ENCODE results near the gene PTPRA.
"Not testable (repeated sequence)": the region's sequence is repeated elsewhere in the genome, so short reads cannot be mapped to it uniquely, and the experiment has no call there.

Gene PTPRA

DNA sequence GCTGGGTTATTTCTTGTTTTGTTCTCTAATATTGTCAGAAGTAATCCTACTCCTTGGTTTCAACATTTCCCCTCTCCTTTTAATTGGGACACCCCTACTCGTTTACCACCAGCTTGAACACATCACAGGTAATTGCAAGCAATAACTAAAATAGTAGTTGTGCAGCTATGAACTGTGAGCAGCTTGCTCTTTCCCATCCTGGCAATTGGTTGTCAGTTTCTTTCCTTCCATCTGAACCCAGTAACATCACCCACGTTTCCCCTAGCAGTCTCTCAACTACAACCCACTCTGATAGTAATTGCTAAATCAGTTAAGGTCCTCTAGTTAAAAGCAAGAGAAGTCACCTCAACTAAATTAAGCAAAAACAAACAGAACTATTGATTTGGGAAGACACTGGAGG is 122.5 kb downstream of the PTPRA start:
- DNase-seq (ENCODE audit: low spot score) = no peak

DNA sequence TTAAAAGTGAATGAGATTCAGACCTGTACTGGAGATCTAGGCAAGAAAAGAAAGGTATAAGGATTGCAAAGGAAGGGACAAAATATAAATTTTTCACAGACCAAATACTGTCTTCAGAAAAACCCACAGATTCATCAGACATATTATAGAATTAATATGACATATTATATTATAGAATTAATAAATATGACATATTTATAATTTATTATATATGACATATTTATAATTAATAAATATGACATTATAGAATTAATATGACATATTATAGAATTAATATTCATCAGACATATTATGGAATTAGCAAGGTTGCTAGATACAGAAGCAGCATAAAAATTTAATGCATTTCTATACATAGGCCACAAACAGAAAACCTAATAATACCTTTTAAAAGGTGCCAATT is 125.4 kb downstream of the PTPRA start:
- no peak for DNase-seq (ENCODE audit: low spot score)

DNA sequence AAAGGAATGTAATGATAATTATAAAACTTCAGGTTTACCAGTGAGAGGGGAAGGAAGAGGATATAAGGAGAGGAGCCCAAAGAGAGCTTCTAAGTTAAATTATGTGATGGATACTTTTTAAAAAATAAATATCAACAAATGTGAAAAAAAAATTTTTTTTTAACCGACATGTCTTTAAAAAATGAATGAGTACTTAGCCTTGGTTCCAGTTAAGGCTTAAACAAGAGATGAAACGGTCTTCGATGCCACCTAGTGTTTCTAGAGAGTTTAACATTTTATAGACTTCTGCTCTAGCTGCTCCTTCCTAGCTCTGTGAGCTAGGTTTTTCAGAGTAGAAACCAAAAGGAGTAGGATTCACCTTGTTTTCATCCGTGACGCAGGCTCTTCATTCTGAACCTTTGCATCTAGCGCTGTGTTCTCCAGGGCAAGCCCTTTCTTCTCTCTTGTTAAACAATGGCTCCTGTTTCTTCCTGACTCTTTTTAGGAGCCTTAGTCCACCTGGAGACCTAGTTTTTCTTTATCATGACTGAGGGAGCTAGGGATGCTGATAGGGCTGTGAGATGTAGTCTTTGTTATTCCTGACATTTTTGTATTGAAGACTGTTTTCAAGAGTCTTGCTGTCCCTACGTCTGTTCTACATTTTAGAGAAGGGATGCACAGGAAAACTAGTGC is 127.7 kb downstream of the PTPRA start:
- peak; percentile 71 for DNase-seq (ENCODE audit: low spot score)

DNA sequence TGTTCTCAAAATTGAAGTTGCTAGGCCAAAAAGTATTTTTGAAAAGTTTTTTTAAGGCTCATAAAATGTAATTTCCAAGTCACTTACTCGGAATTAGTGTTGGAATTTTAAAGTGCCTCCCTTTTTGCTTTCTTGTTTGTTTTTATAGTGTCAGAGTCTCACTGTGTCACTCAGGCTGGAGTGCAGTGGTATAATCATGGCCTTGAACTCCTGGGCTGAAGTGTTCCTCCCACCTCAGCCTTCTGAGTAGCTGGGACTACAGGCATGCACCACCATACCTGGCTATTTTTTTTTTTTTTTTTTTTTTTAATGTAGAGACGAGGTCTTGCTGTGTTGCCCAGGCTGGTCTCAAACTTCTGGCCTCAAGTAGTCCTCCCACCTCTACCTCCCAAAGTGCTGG is 130.1 kb downstream of the PTPRA start:
- no peak for DNase-seq (ENCODE audit: low spot score)

DNA sequence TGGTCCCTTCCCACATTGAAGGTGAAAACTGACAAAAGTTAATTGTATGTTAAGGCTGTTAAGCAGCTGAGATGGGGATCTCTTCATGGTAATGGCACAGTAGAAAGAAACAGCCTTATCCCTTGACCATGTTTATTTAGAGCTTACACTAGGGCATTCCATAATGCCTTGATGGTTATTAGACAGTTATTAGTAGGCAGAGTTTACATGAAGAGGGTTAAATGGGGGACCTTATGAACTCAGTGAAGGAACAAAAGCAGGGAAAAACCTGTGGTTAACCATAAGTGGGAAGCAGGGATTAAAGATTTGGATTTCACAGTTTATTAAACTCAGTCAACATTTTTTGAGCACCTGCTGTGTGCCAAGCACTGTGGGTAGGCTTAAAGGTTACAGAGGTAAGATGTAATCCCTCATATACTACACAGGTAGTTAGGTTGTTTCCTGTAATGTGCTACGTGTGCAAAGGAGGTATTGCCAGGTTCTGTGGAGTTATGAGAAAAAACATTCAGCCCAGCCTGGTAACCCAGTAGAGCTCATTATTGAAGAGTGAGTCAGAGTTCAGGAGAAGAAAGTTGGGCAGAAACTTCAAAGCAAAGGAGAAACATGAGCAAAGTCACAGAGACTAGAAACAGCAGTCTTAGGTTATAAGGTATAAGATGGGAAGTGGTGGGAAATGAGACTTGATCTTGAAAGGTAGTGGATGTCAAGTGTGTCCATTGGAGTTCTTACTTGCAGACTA is 137.9 kb downstream of the PTPRA start:
- no peak for DNase-seq (ENCODE audit: low spot score)

DNA sequence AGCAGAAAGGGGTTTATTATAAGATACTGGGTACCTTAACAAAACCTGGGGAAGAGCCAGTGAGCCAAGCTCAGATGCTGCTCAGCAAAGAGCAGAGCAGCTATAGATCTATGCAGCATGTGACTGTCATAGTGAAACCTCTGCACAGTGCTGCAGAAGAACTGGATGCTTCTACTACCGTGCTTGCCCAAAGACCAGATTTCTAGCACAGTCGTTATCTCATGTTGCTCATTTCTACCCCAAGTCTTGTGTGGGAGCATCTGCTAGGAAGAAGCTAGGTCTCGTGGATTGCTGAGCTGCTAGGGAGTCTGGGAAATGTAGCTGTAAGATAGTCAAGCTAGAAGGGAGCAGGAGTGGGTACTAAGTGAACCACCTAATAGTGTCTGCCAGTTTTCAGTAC is 138.5 kb downstream of the PTPRA start:
- no peak for DNase-seq (ENCODE audit: low spot score)

DNA sequence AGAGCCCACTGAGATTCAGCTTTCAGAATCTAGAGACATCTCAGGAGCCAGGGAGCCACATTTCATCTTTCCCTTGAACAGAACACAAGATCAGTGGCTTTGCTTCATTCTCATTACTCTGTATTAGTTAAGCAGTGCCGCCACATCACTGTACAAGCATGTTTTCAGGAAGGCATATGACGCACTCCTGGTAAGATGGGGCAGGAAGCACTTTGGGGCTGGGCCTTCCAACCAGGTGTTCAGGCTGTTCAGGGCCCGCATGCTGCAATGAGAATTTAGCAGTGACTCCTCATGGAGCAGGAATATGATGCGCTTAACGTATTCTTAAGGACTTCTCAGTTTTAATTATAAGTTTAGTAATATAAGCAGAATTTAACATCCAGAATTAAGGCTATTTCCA is 140.5 kb downstream of the PTPRA start:
- no peak for DNase-seq (ENCODE audit: low spot score)

DNA sequence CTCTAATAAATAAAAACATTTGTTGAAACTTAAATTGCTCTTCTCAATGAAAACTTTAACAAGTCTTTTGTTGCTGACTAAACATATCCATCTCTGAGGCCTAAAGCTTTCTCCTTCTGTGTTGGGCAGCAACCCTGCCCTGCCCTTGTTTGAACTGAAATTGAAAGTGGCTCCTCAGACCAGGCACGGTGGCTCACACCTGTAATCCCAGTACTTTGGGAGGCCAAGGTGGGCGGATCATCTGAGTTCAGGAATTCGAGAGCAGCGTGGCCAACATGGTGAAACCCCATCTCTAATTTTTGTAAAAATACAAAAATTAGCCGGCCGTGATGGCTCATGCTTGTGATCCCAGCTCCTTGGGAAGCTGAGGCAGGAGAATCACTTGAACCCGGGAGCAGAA is 140.9 kb downstream of the PTPRA start:
- DNase-seq (ENCODE audit: low spot score) = no peak

DNA sequence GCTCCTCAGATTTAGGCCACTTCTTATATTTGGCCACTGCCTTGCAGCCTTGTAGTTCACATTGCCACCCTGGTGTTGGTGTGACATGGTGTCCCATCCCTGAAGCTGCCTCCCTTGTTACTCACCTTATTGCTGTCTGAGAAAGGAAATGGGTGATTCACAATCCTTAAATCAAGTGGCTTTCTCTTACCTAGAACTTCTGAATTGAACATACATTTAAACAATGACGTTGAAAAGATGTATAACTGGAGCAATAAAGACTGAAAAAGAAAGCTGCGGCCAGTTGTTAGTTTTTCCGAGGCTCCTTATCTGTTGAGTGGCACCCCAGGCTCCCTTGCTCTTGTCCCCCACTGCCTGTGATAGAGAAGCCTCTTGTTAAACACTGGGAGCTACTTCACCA is 141.4 kb downstream of the PTPRA start:
- DNase-seq (ENCODE audit: low spot score) = no peak

DNA sequence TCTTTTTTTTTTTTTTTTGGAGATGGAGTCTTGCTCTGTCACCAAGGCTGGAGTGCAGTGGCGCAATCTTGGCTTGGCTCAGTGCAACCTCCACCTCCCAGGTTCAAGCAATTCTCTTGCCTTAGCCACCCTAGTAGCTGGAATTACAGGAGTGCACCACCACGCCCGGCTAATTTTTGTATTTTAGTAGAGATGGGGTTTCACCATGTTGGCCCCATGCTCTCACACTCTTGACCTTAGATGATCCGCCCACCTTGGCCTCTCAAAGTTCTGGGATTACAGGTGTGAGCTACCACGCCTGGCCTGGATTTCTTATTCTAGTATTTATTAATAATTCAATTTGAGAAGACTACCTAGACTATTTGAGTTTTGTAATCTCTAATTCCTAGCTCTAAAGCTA is 142.0 kb downstream of the PTPRA start:
- not testable (repeated sequence) for DNase-seq (ENCODE audit: low spot score)

DNA sequence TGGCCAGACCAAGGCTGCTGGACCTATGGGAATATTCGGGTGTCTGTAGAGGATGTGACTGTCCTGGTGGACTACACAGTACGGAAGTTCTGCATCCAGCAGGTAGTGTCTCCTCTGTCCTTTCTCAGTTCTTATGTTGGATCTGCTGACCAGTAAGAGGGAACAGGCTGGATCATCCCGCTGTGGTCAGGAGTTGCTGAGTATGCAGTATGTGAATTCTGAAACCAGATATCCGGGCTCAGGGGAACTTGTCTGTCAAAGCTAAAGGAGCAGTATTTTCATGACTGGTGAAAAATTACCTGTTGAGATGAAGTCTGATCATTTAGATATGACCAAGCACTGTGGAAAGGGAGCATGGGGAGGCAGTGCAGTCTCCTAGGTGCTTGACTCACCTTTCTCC is 148.0 kb downstream of the PTPRA start:
- no peak for DNase-seq (ENCODE audit: low spot score)

DNA sequence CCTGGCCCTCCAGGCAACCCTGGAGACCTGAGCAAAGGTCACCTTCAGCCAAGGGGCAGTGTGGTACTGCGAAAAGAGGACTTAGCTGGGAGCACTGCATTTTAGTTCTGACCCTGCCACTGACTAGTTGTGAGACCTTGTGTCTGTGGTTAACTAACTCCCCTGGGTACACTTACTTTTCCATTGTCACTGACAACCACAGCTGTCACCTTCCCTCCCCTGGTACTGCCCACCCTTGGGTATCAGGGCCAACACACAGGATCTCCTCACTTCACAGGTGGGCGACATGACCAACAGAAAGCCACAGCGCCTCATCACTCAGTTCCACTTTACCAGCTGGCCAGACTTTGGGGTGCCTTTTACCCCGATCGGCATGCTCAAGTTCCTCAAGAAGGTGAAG is 148.5 kb downstream of the PTPRA start:
- DNase-seq (ENCODE audit: low spot score) = no peak

DNA sequence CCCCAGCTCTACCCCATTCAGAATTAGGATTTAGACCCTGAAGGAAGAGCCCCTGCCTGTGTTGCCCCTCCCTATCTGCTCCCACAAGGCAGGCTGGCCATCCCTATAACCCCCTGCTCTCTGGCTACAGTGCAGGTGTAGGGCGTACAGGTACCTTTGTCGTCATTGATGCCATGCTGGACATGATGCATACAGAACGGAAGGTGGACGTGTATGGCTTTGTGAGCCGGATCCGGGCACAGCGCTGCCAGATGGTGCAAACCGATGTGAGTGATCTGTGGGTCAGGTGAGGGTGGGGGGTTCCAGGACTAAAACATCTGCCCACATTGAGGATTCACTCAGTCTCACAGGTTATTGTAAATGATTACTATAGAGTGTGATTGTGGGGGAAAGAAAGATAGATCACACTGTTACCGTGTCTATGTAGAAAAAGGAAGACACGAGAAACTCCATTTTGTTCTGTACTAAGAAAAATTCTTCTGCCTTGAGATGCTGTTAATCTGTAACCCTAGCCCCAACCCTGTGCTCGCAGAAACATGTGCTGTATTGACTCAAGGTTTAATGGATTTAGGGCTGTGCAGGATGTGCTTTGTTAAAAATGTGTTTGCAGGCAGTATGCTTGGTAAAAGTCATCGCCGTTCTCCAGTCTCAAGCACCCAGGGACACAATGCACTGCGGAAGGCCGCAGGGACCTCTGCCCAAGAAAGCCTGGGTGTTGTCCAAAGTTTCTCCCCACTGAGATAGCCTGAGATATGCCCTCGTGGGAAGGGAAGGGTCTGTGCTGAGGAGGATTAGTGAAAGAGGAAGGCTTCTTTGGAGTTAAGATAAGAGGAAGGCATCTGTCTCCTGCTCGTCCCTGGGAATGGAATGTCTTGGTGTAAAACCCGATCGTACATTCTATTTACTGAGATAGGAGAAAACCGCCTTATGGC is 149.5 kb downstream of the PTPRA start:
- not testable (repeated sequence) for DNase-seq (ENCODE audit: low spot score)

DNA sequence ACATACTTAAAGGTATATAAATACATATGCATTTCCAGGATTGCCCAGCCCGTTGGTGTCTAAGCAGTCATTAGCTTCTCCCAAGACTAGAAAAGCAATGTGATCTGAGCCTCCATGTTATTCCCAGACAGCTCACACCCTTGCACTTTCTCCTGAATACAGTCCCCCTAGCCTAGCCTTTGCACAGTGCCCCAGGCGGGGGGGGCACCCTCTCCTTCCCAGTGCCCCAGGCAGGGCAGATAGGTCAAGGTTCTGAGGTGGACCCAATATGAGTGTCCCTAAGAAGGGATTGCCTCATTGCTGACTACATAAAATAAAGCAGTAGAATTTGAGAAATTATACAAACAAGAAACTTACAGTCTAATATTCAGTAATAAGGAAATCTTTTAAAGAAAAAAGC is 154.7 kb downstream of the PTPRA start:
- DNase-seq (ENCODE audit: low spot score) = no peak

DNA sequence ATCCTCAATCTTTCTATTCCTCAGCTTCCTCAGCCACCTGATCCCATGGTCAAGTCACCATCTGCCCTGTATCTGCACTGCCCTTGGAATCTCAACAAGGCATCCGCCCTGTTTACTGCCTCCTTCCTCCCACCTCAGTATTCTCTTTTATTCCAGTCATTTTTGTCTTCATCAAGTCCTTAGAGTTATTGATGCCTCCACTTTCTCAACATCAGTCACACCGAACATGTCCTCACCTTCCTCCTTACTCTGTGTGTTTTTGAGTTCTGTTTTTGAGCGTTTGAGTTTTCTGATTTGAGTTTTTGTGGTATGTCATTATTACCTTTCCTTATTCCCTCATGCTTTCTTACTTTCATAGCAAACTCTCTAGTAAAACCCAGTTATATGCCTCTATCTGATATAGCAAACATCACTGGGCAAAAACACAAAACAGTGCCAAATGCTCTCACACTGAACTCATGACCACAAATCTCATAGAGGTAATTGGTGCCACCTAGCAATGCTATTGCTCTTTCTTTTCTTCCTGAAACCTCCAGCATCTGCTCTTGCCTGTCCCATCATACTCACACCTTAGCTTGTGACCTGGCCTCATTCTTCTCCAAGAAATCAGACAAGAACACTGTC is 158.4 kb downstream of the PTPRA start:
- no peak for DNase-seq (ENCODE audit: low spot score)

DNA sequence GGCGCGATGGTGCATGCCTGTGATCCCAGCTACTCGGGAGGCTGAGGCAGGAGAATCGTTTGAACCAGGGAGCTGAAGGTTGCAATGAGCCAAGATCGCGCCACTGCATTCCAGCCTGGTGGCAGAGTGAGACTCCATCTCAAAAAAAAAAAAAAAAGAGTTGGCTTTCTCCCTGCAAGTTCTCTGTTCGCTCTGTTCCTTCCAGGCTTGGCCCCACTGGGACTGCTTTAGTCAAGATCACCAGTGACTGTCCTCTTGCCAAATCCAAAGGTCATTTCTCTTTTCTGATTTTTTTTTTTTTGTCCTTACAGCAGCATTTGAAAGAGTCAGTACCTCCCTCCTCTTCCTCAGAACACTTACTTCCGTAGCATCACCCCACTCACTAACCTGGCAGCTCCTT is 159.3 kb downstream of the PTPRA start:
- DNase-seq (ENCODE audit: low spot score) = no peak

DNA sequence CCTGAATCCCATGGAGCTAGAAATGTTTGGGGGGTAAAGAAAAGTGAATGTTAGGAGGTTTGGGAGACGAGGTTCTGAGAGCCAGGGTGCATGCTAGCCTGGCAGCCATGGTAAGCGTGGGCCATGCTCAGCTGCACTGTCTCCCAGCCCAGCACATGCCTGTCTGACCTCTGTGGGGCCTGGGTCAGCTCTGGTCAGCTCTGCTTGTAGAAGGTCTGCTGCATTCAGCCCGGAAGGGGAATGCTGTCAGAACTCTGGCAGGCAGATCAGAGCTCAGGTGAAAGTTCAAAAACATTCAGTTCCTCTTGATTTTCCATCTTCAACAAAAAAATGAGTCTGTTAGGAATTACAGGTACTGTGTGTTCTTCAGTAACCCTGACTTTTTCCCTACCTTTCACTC is 164.4 kb downstream of the PTPRA start:
- DNase-seq (ENCODE audit: low spot score) = no peak

DNA sequence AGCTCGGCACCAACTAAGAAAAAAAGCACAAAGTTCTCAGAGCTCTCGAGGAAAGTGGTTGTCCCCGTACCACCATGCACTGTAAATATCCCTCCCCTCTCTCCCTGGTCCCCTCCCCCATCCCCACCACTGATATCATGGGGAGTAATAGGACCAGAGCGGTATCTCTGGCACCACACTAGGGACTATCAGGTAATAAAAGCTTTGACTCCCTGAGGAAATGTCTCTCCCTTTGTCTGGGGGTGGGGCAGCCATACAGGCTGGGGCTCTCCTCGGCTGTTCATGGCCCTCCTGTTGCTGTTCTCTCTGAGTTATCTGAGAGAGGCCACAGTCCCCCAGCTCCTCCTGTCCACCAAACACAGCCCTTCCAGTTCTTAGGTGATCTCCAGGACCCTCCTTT is 165.2 kb downstream of the PTPRA start:
- DNase-seq (ENCODE audit: low spot score) = no peak

DNA sequence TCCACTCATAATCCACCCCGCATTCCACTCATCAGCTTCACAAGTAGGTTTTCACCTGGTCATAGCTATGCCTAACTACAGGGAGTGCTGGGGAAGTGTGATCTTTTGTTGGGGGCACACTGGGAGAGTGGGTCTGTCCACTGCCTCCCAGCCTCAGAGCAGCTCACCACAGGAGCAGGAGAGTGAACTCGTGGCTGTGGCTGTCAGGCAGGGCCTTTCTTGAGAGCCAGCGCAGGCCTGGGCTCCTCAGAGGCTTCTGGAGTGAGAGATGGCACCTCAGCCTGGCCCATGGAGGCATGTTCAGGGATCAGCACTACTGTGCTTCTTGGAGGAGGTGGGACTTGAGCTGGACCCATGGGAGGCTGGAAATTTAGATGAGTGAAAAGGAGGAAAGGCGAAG is 166.1 kb downstream of the PTPRA start:
- no peak for DNase-seq (ENCODE audit: low spot score)

DNA sequence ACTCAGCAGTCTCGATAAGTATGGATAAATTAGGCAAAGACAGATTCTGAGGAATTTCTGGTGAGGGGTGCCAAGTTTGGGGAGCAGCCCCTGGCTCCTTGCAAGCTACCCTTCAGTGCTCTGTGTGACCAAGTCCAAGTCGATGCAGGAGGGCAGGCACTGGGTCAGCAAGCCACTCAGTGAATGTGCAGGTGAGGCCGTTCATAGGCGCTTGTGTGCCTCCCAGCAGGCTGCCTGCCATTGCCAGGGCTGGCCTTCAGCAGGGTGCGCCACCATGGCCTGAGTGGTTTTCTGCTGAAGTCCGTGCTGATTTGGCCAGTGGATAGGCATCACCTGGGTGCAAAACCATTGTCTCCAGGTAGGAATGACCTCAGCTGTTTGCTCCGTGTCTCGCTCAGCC is 166.8 kb downstream of the PTPRA start:
- no peak for DNase-seq (ENCODE audit: low spot score)

DNA sequence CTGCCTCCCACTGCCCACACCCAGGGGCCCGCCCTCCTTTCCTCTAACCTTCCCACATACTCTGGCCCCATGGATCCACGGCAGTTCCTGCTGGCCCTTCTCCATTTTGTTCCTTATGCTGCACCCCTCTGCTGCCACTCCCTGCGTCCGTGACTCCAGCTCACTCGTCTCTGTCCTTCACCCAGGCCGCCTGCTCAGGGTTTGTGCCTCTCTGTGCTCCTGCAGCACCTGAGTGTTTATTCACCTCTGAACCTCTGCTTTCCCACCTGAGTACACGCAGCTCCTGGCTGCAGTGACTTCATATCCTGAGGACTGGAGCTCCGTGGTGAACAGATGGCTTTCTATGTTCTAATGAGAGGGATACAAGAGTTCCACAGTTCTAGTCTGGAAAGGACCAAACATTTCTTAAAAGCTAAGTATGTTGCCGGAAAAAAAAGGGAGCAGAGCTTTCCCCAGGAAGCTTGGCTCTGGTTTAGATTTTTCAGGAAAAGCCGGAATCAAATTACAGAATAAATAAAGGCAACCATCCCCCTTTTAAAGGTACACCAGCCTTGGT is 168.7 kb downstream of the PTPRA start:
- DNase-seq (ENCODE audit: low spot score) = no peak

DNA sequence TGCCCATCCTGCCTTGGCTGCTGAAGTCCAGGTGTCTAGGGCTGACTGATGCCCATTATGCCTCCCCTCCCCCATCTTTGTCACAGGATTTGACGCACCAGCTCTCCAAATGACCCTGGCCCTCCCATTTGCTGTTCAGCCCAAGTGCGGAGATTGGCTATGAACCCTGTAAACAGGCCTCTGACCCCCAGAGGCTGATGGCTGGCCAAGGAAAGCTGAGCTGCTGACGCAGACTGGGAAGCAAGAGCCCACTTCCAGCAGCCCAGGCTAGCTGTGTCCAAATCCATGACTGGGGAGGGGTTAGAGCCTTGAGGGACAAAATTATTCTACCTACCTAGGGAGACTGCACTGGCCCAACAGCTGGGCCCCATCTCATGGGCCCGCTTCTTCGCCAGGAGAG is 169.3 kb downstream of the PTPRA start:
- no peak for DNase-seq (ENCODE audit: low spot score)

Measured in hematopoietic multipotent progenitor cell treated with erythropoietin and hydrocortisone succinate and interleukin-3 and kit ligand, for 17 days (in vitro differentiated cells).